GM21737 (cell line): ENCODE measurements around the gene TUB.

Source experiments
- ATAC-seq: cut with Tn5 transposase; IDR thresholded peaks from one replicate; pipeline ENCODE4 v1.9.1; 2021; ENCODE audit warnings: mild to moderate bottlenecking, moderate library complexity; ENCODE audit not compliant: unreplicated experiment

Gene TUB

DNA sequence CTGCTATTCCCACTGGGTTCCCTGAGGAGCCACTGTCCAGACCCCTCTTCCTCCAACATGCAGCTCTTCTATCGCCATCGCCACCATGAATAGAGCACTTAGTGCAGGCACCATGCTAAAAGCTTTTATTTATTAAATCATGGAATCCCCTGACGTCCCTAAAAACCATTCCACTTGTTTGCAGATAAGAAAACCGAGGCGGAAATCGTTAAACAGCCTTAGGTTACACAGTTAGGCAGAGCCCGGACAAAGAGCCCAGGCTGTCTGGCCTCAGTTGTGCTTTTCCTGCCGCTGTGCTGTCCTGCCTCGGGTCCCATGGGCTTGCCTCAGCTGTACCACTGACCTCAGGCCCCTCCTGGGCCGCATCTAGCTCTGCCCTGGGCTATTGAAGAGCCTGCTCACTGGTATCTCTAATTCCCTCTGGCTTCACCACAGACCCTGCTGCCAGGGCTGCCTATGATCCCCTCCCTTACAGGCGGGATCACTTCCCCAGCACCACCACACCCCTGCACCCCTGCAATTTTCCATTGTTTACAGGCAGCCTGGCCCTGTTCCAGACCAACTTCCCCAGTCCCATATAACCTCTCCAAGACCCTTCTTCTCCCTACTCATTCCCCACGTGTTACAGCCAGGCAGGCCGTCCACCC lies 13.0 kb upstream of the TUB start:
- ATAC-seq, result no peak

DNA sequence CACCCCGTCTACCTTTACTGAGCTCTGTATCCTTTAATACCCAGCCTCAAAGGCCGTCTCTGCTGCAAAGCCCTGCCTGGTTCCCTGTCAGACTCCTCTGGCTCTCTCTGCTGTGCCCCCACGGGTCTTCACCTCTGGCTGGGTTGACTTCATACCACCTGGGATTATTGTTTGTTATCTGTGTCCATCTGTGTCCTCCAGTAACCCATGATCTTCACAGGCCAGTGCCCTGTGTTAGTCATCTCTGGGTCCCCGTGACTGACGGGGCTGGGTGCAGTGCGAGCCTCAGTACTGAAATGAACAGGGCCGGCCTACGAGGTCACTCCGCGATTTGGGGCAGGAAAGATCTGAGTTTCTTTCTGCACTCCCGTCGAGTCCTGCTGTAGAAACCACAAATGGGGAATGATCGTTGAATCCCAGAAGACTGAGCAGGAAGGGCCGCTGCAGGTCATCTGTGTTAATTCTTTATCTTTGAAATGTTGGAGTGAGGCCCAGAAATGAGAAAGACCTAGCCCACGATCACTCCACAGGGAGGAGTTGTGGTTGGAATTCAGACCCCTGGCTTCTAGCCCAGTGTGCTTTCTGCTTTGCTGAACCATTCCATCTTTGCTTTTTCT lies 12.3 kb upstream of the TUB start:
- no peak for ATAC-seq

DNA sequence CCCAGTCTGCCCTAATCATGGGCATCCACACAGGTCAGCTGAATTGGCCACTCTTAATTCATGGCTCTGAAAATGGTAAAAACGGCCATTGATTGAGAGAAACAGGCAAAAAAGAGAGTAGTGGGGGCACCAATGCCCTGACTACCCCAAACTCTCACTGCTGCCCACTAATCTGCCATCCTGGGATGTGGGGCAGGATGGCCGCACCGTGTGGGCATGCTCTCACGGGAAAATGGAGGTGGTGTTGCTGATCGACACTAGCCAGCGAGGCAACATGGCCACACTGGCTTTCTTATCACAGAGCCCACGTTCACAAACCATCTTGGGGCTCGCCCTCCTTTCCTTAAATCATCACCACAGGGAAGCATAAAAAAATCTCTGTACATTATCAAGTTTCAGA lies 11.2 kb upstream of the TUB start:
- ATAC-seq, result no peak

DNA sequence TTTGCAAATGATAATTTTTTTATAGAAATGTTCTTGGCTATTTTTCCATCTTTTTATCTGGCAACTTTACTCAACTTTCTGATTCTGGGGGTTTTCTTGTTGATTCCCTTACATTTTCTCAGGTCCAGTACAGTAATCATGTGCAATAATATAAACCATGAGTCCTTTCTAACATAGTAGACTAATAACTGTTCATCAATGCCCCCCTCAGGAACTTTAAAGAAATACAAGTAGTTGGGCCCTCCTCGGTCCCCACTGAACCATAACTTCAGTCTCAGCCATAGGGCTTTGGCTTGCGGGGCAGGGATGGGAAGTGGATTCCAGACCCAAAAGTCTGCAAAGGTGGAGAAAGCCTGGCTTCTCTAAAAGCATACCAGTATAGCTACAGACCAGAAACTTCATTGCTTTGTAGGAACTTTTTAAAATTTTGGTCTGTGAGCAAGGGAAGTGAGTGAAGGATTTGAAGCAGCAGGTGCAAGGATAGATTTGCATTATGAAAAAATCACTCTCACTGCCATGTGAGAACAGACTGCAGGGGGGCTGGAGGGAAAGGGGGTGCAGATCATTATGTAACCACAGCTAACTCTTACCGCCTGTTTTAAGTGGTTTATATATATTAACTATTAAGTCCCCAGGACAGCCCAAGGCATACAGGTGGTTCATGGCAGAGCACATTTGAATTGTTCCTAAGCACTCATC lies 10.4 kb upstream of the TUB start:
- ATAC-seq, result peak; percentile 64

DNA sequence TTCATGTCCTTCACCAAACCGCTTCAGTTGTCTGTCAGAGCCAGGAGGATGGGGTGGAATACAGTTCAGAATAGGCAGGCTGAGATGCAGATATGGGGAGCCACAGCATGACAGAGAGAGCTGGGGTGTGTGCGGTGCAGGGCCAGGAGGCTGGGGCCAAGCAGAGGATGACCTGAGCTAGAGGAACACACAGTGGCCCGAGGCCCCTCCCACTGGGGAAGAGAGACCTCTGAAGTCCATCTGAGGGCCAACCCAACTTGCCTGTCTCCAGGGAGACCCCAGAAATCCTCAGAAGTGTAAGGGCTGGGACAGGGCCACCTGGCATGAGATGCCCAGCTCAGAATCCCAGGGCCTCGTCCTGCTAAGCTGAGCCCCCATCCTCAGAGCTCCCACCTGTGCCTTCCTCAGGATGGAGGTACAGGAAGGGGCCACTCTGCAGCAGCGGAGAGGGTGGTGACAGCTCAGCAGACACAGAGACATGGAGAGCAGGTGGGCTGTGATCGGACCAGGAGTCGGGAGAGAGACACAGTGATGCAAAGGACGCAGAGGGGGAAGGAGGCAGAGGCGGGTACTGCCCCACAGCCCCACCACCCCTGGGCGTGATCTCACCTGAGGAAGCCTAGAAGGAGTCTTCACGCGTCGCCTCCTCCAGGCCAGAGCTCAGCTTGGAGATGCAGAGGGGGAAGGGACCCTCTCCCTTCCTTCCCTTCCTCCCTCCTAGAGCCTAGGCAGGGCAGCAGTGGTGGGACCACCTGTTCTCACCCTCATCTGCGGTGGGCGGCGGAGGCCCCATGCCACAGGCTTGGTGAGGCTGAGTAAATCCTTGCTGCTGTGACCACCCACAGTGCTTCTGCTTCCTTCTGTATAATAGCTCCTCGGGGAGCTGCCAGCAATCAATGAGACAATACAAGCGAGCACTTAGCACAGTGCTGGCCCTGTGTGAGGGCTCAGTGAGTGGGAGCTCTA lies 9.1 kb upstream of the TUB start:
- ATAC-seq, result no peak

DNA sequence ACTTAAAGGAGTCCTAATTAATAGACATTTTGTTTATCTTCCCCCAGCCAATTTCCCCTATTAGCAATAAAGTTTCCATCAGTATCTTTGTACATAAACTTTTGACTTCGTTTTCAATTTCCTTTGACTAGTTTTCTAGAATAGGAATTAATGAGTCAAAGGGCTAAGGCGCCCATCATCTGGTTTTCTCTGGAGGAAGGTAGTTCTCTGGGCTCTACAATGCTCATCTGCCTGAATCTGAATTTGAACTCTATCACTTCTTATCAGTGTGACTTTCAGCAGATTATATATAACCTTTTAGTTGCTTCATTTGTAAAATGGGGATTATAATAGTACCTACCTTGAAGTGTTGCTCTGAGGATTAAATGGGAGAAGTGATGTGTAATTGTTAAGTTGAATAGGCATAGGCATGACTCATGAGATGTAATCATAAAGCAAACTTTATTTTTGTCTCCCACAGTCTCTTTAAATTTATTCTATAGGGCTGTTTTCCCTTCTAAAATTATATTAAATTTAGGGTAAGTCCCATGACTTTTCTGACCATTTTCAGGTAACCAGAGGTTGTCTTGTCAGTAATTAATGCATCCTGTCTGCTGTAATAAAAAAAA lies 5.8 kb upstream of the TUB start:
- ATAC-seq, result no peak

DNA sequence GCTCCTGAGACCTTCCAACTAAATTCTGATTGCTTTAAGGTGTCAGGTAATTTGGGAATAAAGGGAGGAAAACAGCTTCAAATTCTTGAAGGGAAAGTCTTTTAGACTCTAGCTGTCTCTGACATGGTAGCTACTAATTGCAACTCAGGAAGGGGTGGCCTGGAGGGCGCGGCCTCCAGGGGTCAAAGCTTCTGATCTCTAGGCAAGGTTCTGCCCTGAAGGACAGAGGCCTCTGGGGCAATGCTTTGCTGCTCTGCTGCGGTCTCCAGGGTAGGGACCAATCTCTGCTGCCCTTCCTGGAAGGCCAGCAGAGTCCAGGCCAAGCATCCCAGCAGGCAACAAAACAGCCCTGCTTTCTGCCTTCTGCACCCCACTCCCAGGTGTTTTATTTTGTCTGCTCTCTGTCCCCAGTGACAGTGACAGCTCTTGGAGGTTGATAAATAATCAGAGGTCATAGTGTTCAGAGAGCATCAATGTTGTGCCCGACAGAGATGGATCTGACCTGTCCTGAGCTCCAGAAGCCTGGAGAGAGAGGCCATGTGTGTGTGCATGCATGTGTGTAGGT lies 1.8 kb upstream of the TUB start:
- ATAC-seq, result no peak

DNA sequence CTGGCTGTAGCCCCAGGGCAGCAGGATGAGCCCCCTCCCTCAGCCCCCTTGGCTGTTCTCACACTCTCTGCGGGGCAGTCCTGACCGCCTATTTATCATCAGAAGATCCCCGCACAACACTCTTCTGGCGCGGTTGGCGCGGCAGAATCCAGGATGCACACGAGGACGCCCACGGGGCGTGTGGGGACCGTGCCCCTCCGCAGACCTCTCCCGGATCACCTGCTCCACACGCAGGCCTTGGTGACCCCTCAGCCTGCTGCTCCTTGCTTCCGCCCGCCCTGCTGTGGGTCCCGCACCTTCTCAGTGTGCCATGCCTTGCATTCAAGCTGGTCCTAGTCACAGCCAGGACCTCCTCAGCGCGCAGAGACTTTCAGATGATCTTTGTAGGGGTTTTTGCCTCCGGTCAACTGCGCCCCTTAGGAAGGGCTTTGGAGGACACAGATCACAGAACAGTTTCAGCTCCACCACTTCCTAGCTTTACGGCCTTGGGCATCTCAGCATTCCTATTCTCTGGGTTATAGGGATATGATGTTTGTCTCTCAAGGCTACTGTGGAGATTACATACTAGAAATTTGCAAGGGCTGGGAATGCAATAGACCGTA lies 841 bp upstream of the TUB start:
- no peak for ATAC-seq

DNA sequence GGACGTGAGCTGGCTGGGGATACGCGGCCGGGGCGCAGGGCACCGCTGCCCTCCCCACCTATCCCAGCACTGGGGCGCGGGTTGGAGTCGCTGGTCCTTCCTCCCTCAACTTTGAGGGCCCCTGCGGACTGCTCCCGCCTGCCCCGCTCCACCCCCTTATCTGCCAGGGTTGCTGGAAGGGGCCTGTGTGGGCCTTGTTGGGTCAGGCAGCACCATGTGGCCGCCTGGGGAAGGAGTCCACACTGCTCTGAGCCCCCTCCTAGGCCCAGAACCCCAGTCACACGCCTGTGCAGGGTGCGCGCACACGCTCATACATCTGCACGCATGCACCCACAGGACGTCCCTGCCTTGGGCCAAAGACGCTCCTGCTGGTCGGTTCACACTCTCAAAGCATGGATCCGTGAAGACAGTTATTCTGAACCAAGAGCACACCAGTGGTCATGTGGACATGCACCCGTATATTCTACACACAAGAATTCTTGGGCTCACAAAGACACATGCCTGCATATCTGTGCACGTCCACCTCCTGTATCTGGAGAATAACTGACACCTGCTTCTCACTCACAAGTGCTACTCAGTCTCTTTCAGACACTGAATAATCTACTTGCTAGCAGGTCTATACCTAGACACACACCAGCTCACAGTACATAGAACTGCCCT lies 710 bp downstream of the TUB start:
- no peak for ATAC-seq

DNA sequence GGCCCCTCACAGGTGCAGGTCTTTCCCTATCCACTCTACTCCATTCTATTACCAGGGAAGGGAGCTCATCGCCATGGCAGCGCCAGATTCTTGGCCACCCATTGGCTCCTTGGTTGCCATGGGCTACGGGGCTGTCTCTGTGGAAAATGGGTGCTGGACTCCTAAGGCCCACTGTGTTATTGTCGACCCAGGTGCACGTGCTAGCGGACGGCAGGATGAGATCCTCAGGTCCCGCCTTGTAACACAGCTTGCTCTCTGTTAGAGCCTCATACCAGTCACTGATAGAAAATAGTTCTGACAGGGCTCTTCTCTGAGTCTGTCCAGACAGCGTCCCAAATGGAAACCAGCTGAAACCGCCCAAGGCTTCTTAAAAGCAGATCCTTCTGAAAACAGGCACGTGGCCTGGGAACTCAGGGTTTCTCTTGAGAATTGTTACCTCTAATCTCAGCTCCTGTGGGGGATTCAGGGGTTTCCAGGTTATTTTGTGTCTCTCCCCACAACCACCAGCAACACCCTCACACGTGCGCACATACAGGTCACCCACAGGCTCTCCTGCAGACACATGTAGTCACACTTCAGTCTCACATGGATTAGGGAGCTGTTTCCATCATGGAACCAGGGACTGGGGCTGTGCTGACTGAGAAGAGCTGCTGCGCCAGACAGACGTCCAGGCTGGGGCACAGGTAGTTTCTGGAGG lies 1.5 kb downstream of the TUB start:
- ATAC-seq, result no peak

DNA sequence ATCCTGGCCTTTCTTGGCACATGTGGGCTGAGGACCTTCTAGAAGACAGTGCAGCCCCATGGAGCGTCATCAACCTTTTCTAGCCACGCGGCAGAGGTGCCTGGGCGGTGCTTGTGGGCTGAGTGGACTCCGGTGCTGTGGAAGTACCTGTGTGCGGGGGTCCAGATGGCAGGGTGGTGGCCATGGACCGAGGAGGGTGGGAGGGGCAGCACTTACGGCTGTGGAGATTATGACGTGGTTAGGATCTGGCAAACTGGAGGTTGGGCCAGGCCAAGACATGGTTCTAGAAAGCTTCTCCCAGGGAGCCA lies 2.0 kb downstream of the TUB start:
- ATAC-seq, result no peak

DNA sequence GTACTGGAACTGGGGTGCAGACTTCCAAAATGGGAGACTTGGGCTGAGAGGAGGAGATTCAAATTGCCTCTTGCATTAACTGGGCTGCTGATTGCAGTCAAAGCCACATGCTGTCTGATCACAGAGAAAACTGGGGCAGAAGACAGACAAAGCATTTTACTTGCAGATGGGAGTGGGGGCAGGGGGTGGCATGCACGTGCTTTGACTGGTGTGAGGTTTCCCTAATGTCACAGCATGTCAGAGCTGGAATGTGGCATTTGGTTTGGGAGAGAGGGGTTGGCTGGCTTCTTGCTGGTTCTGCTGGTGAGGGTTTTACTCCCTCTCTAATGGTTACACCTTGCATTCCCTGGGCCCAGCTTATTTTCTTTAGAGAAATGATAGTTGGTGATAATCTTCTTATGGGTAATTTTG lies 2.9 kb downstream of the TUB start:
- no peak for ATAC-seq

DNA sequence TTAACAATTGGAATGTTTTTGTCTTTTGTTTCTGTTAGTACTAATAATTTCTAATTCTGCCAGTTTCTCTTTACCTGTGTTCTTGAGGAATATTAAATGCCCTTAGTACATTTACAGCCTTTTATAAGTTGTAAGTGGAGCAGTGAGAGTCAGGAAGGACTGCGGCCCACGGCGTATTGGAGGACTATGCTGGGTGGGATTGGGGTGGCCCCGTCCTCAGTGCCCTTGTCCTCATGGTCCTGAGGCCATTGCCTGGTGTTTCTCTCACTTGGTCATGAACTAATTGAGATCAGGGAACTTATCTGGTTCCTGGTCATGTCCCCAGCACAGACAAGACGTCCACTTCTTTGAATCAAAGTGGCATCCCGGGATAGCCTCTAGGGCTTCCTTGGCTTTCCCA lies 3.3 kb downstream of the TUB start:
- no peak for ATAC-seq

DNA sequence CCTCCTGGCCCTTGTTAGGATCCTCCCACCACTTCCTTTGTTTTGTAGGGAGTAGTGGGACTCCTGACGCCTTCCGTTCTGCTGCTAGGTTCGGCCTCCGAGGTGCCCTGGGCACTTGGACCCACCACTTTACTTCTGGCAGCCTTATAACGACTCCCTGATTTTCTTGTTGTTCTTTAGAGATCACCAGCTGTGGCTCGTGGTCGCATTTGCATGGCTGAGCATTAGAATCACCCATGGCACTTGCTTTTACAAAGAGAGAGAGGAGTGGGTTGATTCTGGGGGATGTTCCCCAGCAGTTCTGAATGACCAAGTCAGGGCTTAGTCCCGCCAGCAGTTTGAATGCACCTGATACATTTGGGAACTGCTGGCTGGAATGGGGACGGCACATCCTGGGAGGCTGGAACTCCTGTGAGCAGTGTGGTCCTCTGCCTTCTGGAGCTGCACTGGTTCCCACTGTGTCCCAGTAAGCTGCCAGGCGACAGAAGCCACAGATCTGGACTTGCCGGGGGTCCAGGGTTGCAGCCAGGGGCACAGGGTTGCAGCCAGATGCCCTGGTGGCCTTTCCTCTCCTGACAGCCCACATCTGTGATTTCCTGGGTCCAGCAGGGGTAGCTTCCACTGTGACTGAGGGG lies 4.1 kb downstream of the TUB start:
- ATAC-seq, result no peak

DNA sequence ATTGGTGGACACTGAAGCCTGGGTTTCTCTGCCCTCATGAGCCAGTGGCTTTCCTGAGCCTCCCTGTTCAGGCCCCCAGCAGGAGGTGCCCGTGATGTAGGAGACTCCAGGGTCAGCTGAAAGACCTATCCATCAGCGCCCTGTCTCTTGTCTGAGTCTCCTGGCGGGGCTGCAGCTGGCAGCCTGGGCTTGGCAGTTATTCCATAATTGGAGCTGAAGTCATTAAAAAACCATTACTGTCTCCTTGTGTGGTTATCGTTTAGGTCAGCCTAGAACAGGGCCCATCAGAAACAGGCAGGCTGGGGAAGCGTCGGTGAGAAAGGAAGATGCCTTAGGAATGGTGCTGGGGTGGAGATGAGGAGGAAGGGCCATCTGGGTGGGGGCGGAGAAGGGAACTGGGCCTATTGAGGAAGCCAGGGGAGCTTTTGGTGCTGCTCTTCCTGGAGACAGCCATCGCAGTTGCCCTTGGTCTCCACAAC lies 5.0 kb downstream of the TUB start:
- ATAC-seq, result no peak

DNA sequence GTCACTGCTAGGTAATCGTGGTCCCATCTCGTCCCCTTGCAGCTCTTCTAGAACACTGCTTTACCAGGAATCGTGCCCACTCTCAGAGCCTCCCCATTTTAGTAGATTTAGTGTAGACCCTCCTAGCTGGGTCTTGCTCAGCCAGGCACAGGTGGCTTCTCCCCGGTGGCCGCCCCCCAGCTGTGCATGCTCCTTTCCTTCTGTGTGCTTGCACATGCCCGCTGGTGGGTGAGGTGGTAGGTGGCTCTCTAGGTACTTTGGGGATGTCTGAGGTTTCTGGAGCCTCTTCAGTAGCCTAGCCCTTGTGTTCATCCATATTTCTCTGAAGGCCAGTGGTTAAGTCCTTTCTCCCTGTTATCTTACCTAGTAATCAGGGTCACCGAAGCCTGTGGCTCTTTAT lies 5.6 kb downstream of the TUB start:
- ATAC-seq, result no peak

DNA sequence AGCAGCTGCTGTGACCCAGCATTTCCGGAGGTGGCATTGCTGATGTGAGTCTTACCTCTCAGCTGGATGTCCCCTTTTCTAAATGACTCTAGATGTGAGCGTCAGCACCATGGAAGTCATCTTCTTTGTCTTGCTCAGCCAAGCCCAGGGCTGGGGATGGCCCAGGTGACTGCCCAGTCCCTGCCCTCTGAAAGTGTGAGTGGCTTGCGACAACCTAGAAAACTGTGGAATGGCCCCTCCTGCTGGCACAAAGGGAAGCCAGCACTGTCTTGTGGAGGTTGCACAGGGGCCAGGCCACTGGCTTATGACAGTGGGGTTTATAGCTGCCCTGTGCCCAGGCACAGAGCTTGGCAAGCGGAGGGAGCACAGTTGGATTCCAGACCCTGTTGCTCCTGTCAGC lies 6.2 kb downstream of the TUB start:
- ATAC-seq, result no peak

DNA sequence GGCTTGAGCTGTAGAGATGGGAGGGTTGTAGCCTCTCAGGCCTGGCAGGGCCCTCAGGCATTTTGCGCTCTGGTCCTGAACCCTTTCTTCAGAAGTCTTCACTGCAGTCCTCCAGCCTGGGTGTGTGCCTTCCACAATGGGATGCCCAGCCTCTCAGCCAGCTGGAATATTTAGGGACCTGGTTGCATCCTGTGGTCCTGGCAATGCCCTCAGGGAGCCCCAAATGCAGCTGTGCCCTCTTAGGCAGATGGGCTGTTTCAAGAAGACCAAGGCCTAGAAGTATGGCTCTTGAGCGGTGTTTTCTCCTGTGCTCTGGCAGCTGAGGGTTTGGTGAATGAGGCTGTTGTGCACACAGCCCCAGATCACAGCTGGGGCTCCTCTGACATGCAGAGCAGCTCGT lies 6.7 kb downstream of the TUB start:
- no peak for ATAC-seq
